Fibroblast of pulmonary artery (primary cell): ENCODE data around the gene MTFP1.
"Not testable (repeated sequence)": the region's sequence is repeated elsewhere in the genome, so short reads cannot be mapped to it uniquely, and the experiment has no call there.

Experiments
- DNase-seq: peaks from one replicate; pipeline ENCODE4 v3.0.0-alpha.2; 2010; ENCODE audit warnings: low read depth
- H3K4me3 ChIP-seq: replicated peaks from 2 replicates; pipeline ENCODE4 v1.5.1; 2011; ENCODE audit warnings: low read depth, mild to moderate bottlenecking, control low read depth, low read length, moderate library complexity
- TF ChIP-seq, protein P1 (sequence below): IDR thresholded peaks from 2 replicates; pipeline ENCODE4 v1.5.1; 2011; ENCODE audit warnings: mild to moderate bottlenecking, control low read depth, low read length, inconsistent platforms; ENCODE audit errors: missing control alignments

MTFP1 gene

GRCh38 chr22:30444632-30445437 is 19.3 kb downstream of the MTFP1 start:
- TF ChIP-seq, protein P1, sequence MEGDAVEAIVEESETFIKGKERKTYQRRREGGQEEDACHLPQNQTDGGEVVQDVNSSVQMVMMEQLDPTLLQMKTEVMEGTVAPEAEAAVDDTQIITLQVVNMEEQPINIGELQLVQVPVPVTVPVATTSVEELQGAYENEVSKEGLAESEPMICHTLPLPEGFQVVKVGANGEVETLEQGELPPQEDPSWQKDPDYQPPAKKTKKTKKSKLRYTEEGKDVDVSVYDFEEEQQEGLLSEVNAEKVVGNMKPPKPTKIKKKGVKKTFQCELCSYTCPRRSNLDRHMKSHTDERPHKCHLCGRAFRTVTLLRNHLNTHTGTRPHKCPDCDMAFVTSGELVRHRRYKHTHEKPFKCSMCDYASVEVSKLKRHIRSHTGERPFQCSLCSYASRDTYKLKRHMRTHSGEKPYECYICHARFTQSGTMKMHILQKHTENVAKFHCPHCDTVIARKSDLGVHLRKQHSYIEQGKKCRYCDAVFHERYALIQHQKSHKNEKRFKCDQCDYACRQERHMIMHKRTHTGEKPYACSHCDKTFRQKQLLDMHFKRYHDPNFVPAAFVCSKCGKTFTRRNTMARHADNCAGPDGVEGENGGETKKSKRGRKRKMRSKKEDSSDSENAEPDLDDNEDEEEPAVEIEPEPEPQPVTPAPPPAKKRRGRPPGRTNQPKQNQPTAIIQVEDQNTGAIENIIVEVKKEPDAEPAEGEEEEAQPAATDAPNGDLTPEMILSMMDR: peak; percentile 76
- no peak overlapping the region for H3K4me3 ChIP-seq
- DNase-seq: peak; percentile 67

- no peak for DNase-seq
Measured at GRCh38 chr22:30445438-30446145, 20.0 kb downstream of the MTFP1 start.

GRCh38 chr22:30447656-30448055 is 22.1 kb downstream of the MTFP1 start:
- DNase-seq: no peak
- TF ChIP-seq, protein P1: no peak
- H3K4me3 ChIP-seq: no peak overlapping the region

More at GRCh38 chr22:30445438-30446145, 20.0 kb downstream of the MTFP1 start:
- TF ChIP-seq, protein P1: no peak
- no peak overlapping the region for H3K4me3 ChIP-seq

- H3K4me3 ChIP-seq, DNase-seq: not testable (repeated sequence)
Measured at GRCh38 chr22:30451488-30451887, 25.9 kb downstream of the MTFP1 start.

DNA sequence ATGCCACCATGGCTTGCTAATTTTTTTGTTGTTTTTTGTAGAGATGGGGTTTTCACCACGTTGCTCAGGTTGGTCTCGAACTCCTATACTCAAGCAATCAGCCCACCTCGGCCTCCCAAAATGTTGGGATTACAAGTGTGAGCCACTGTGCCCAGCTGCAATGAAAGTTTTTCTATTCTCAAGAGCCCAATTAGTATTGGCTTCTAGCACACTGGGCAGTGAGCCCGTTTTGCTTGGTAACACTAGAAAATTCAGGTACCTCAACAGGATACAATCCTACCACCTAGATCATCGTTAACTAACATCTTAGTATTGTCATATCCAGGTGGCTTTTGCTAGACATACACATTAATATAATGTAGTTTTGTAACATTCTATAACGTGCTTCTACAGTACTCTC is 27.3 kb downstream of the MTFP1 start:
- DNase-seq: no peak
- H3K4me3 ChIP-seq: no peak overlapping the region

GRCh38 chr22:30453731-30454510 is 28.4 kb downstream of the MTFP1 start:
- H3K4me3 ChIP-seq: no peak overlapping the region
- DNase-seq: peak; percentile 35
- TF ChIP-seq, protein P1: no peak

More for the DNA sequence above, 27.3 kb downstream of the MTFP1 start:
- TF ChIP-seq, protein P1: no peak
